AG04449 (cell line): ENCODE data around the gene FAM241A.

ENCODE experiments used
- CTCF ChIA-PET: fragments of 350-600 bp; formaldehyde crosslinking; extraction: SDS; loops from one replicate; lab custom pipeline; 2021; ENCODE audit warnings: antibody characterized with exemption; lab: Yijun Ruan, JAX
- POLR2A ChIA-PET: fragments of 400-600, 350-600 bp; formaldehyde crosslinking; extraction: SDS; loops from one replicate; lab custom pipeline; 2020; ENCODE audit warnings: antibody characterized with exemption, inconsistent platforms; lab: Yijun Ruan, JAX
- DNase-seq: peaks from one replicate; pipeline ENCODE4 v3.0.0-alpha.2; 2010; ENCODE audit warnings: low read depth, low spot score
- H3K4me3 ChIP-seq: 2 replicates; pipeline ENCODE4 v1.5.1; 2011; ENCODE audit warnings: low read depth, mild to moderate bottlenecking, control low read depth, low read length
- TF ChIP-seq, protein P1 (sequence below): IDR thresholded peaks from one replicate; pipeline ENCODE4 v1.5.1; 2011; ENCODE audit warnings: mild to moderate bottlenecking, moderate library complexity, low read length, control low read depth, inconsistent platforms; ENCODE audit not compliant: insufficient read depth; ENCODE audit errors: missing control alignments

Gene FAM241A

DNA sequence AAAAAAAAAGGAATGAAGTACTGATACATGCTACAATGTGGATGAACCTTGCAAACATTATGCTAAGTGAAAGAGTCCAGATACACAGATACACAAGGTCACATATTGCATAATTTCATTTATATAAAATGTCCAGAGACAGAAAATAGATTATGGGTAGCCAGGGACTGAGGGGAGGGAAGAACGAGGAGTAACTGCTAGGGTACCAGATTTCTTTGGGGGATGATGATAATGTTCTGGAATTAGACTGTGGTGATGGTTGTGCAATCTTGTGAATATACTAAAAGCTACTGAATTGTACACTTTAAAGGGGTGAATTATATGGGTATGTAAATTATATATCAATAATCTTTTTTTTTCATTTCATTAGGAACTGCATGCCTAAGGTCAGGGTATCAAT lies 65.5 kb downstream of the FAM241A start:
- ChIA-PET POLR2A (no interaction called here), CTCF (interaction anchor here (0.6 to 1.1 kb wide), 2 partner anchors 9 to 25 kb away, joined by 3 read pairs; no protein-coding TSS in a partner anchor)
- DNase-seq: no peak
- H3K4me3 ChIP-seq: no peak overlapping the region
- TF ChIP-seq, protein P1, sequence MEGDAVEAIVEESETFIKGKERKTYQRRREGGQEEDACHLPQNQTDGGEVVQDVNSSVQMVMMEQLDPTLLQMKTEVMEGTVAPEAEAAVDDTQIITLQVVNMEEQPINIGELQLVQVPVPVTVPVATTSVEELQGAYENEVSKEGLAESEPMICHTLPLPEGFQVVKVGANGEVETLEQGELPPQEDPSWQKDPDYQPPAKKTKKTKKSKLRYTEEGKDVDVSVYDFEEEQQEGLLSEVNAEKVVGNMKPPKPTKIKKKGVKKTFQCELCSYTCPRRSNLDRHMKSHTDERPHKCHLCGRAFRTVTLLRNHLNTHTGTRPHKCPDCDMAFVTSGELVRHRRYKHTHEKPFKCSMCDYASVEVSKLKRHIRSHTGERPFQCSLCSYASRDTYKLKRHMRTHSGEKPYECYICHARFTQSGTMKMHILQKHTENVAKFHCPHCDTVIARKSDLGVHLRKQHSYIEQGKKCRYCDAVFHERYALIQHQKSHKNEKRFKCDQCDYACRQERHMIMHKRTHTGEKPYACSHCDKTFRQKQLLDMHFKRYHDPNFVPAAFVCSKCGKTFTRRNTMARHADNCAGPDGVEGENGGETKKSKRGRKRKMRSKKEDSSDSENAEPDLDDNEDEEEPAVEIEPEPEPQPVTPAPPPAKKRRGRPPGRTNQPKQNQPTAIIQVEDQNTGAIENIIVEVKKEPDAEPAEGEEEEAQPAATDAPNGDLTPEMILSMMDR: no peak

GRCh38 chr4:112213091-112213490 lies 67.8 kb downstream of the FAM241A start:
- DNase-seq: no peak
- no peak overlapping the region for H3K4me3 ChIP-seq
- CTCF ChIA-PET: interaction anchor here (1.8 to 2.0 kb wide), 4 partner anchors 15 to 109 kb away, joined by 6 to 11 read pairs (median 8); no protein-coding TSS in a partner anchor
- TF ChIP-seq, protein P1: no peak
- POLR2A ChIA-PET: no interaction called here

- CTCF ChIA-PET: interaction anchor here (0.6 to 2.8 kb wide), 18 partner anchors 10 to 392 kb away, joined by 3 to 24 read pairs (median 6); no protein-coding TSS in a partner anchor
- POLR2A ChIA-PET: interaction anchor here (1.2 kb wide), 1 partner anchor 18 kb away, joined by 3 read pairs; the partner anchor contains the start of gene AP1AR
- TF ChIP-seq, protein P1: no peak
- DNase-seq: peak; percentile 33
- no peak overlapping the region for H3K4me3 ChIP-seq
These were observed 68.6 kb downstream of the FAM241A start for GRCh38 chr4:112213856-112214255.

DNA sequence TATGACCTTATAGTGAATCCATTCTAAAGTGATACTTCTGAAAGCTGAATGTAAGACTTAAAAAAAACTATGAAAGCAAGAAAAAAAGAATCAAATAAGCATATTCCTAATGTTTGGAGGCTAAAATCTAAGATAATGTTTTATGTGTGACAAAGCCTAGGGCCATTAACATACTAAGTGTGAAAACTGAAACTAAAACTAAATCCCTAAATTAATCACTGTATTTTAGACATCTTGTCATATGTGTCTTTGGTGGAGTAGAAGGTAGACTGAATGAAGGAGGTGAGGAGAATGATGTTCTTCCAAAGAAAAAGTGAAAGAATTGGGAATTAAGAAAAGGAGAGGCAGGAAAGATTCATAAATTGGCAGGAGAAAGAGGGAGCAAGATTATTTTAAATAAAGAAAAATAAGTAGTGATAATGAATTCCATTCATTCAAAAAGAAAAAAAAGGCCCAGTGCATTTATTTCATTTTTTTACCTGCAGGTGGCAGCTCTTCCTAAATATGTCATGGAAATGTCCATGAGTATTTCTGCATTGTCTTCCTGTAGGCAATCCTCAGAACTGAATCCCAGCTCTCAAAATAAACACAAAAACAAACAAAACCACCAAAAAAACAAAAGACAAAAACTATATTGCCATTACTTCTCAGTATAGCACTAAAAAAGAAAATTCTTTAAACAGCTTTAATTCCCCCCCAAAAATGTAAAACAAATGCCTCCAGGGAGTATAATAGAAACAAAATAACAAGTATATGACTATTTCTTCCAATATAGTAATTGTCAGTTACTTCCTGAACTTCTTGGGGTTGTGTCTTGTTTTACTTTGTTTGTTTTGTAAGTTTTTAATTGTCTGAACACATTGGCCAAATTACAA lies 69.4 kb downstream of the FAM241A start:
- CTCF ChIA-PET: interaction anchor here (0.6 to 2.8 kb wide), 18 partner anchors 9 to 391 kb away, joined by 3 to 24 read pairs (median 6); no protein-coding TSS in a partner anchor
- H3K4me3 ChIP-seq: no peak overlapping the region
- no peak for DNase-seq
- TF ChIP-seq, protein P1: peak; percentile 3
- POLR2A ChIA-PET: interaction anchor here (1.2 kb wide), 1 partner anchor 17 kb away, joined by 3 read pairs; the partner anchor contains the start of gene AP1AR

GRCh38 chr4:112219826-112220366 lies 74.6 kb downstream of the FAM241A start:
- no peak for DNase-seq
- TF ChIP-seq, protein P1: no peak
- ChIA-PET CTCF (interaction anchor here (1.2 to 1.3 kb wide), 2 partner anchors 9 kb away, joined by 3 read pairs; no protein-coding TSS in a partner anchor), POLR2A (interaction anchor here (0.5 kb wide), 1 partner anchor 105 kb away, joined by 3 read pairs; no protein-coding TSS in a partner anchor)
- no peak overlapping the region for H3K4me3 ChIP-seq
